Activated T-cell treated with anti-CD3 and anti-CD28 coated beads for 4 hours (primary cell): Measurements from ENCODE around the gene MICU1.
"Not testable (repeated sequence)": the region's sequence is repeated elsewhere in the genome, so short reads cannot be mapped to it uniquely, and the experiment has no call there.

Experiments
- DNase-seq: peaks from one replicate; pipeline ENCODE4 v3.0.0-alpha.2; 2020

MICU1 gene

GRCh38 chr10:72550239-72550638 is 75.6 kb downstream of the MICU1 start:
- no peak for DNase-seq

- DNase-seq = no peak
Observed at GRCh38 chr10:72545546-72545945, 80.3 kb downstream of the MICU1 start.

GRCh38 chr10:72543855-72544254 is 82.0 kb downstream of the MICU1 start:
- DNase-seq = not testable (repeated sequence)

GRCh38 chr10:72542396-72542815 is 83.5 kb downstream of the MICU1 start:
- no peak for DNase-seq

- DNase-seq = no peak
Observed at GRCh38 chr10:72541337-72541736, 84.5 kb downstream of the MICU1 start.

- no peak for DNase-seq
Observed at GRCh38 chr10:72540193-72540807, 85.6 kb downstream of the MICU1 start.

GRCh38 chr10:72539137-72539536 is 86.7 kb downstream of the MICU1 start:
- no peak for DNase-seq

GRCh38 chr10:72525689-72526088 is 100.2 kb downstream of the MICU1 start:
- no peak for DNase-seq

- DNase-seq = no peak
Observed at GRCh38 chr10:72525277-72525676, 100.6 kb downstream of the MICU1 start.

GRCh38 chr10:72524489-72524888 is 101.4 kb downstream of the MICU1 start:
- no peak for DNase-seq

- DNase-seq = no peak
Observed at GRCh38 chr10:72523932-72524396, 101.9 kb downstream of the MICU1 start.

- DNase-seq = no peak
Observed at GRCh38 chr10:72523062-72523461, 102.8 kb downstream of the MICU1 start.

GRCh38 chr10:72517244-72517643 is 108.6 kb downstream of the MICU1 start:
- no peak for DNase-seq

GRCh38 chr10:72515455-72515854 is 110.4 kb downstream of the MICU1 start:
- DNase-seq = no peak

GRCh38 chr10:72513910-72514309 is 112.0 kb downstream of the MICU1 start:
- no peak for DNase-seq

GRCh38 chr10:72511459-72511858 is 114.4 kb downstream of the MICU1 start:
- DNase-seq = no peak

GRCh38 chr10:72509941-72510340 is 115.9 kb downstream of the MICU1 start:
- no peak for DNase-seq

GRCh38 chr10:72509206-72509799 is 116.6 kb downstream of the MICU1 start:
- no peak for DNase-seq

GRCh38 chr10:72508033-72508432 is 117.8 kb downstream of the MICU1 start:
- no peak for DNase-seq

- no peak for DNase-seq
Observed at GRCh38 chr10:72506474-72506873, 119.4 kb downstream of the MICU1 start.

- no peak for DNase-seq
Observed at GRCh38 chr10:72505435-72505834, 120.4 kb downstream of the MICU1 start.

- DNase-seq = no peak
Observed at GRCh38 chr10:72503694-72504438, 122.0 kb downstream of the MICU1 start.

- DNase-seq = no peak
Observed at GRCh38 chr10:72503241-72503640, 122.6 kb downstream of the MICU1 start.

- DNase-seq = no peak
Observed at GRCh38 chr10:72502581-72502980, 123.3 kb downstream of the MICU1 start.
